ENCODE measurements around the gene GOLGA5.

The GOLGA5 gene

GRCh38 chr14:92850492-92850891, 56.4 kb downstream of the GOLGA5 start:
- TF ChIP-seq GATA2 (IDR thresholded peaks at IDR 0.05; ENCODE audit: low read depth, low read length), result no peak
- no peak for TF ChIP-seq GATA3 (IDR thresholded peaks at IDR 0.05; ENCODE audit: low read depth, low read length)

- TF ChIP-seq GATA2 (IDR thresholded peaks at IDR 0.05; ENCODE audit: low read depth, low read length) (no peak), GATA3 (IDR thresholded peaks at IDR 0.05; ENCODE audit: low read depth, low read length) (no peak)
These were observed 66.1 kb downstream of the GOLGA5 start for GRCh38 chr14:92860049-92860840.

- TF ChIP-seq GATA2 (IDR thresholded peaks at IDR 0.05; ENCODE audit: low read depth, low read length) (no peak), GATA3 (IDR thresholded peaks at IDR 0.05; ENCODE audit: low read depth, low read length) (no peak)
These were observed 68.0 kb downstream of the GOLGA5 start for GRCh38 chr14:92861856-92862745.

DNA sequence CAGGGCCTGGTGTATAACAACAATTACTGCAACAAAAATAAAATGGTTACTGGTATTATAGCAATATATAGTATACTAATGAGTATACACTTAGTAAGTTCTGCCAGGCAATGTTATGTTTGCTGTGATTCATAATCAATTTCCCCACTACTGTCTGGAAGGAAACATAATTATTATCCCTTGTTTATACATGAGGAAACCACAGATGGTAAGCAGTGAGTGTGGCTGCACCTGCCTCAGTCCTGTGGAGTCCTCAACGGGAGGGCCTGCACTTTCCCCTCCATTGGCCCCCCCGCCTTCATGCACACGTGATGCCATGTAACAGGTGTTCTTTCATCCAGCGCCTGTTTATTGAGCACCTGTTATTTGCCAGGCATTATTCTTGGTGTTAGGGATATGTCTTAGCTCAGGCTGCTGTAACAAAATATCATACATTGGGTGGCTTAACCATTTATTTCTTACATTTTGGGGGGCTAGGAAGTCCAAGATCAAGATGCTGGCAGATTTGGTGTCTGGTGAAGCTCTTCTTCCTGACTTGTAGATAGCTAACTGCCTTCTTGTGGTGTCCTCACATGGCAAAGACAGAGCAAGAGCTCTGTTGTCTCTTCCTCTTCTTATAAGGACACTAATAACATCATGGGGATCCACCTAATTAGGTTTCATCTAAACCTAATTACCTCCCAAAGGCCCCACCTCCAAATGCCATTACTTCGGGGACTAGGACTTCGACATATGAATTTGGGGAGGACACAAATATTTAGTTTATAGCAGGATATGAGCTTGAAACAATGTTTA, 69.4 kb downstream of the GOLGA5 start:
- no peak for TF ChIP-seq GATA2 (IDR thresholded peaks at IDR 0.05; ENCODE audit: low read depth, low read length)
- TF ChIP-seq GATA3 (IDR thresholded peaks at IDR 0.05; ENCODE audit: low read depth, low read length), result no peak

- TF ChIP-seq GATA3 (IDR thresholded peaks at IDR 0.05; ENCODE audit: low read depth, low read length), result no peak
- no peak for TF ChIP-seq GATA2 (IDR thresholded peaks at IDR 0.05; ENCODE audit: low read depth, low read length)
These were observed 71.6 kb downstream of the GOLGA5 start for GRCh38 chr14:92865674-92866073.

- TF ChIP-seq GATA3 (IDR thresholded peaks at IDR 0.05; ENCODE audit: low read depth, low read length) (no peak), GATA2 (IDR thresholded peaks at IDR 0.05; ENCODE audit: low read depth, low read length) (no peak)
These were observed 72.2 kb downstream of the GOLGA5 start for GRCh38 chr14:92866181-92866752.

DNA sequence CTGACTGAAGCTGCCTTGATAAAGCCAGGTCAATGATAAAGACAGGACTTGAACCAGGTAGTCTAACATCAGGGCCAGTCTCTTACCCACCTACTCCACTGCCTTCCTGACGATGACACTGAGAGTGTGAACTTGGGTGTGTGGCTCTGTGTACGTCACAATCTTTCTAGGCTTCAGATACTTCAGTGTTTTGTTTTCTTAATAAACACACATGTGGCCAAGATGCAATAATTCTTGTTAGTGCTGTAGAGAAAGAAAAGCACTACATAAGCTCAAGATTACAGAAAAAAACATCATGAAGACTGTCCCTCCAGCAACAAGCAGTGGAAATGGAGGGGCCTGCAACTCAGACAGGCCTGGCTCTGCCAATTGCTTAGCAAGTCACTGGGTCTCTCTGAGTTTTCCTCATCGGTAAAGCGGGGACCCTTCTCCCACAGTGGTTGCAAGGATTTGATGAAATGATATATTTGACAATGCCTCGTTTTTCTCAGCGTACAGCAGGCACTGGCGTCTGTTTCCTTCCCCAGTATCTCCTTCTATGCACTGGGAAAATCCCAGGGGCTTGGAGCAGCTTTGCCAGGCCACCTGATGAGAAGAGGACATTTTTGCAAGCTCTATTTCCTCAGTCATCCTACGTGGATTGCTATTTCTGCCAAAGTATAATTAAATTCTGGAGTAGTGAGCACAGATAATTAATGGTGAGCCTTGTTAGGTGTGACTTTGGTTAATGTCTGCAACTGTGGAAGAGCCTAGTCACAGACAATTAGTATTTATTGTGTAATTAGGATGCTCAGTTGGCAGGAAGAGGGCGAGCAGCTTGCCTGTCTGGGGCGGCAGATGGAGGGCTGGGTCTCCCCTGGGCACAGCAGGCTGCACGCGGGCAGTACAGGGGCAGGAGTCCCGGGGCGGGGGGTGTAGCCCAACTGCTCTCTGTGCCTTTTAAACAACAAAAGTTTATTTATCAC, 73.1 kb downstream of the GOLGA5 start:
- TF ChIP-seq GATA2 (IDR thresholded peaks at IDR 0.05; ENCODE audit: low read depth, low read length) (no peak), GATA3 (IDR thresholded peaks at IDR 0.05; ENCODE audit: low read depth, low read length) (no peak)

- TF ChIP-seq GATA3 (IDR thresholded peaks at IDR 0.05; ENCODE audit: low read depth, low read length) (no peak), GATA2 (IDR thresholded peaks at IDR 0.05; ENCODE audit: low read depth, low read length) (no peak)
These were observed 81.0 kb downstream of the GOLGA5 start for GRCh38 chr14:92874962-92875661.

- no peak for TF ChIP-seq GATA2 (IDR thresholded peaks at IDR 0.05; ENCODE audit: low read depth, low read length)
These were observed 83.8 kb downstream of the GOLGA5 start for GRCh38 chr14:92877757-92878431.

DNA sequence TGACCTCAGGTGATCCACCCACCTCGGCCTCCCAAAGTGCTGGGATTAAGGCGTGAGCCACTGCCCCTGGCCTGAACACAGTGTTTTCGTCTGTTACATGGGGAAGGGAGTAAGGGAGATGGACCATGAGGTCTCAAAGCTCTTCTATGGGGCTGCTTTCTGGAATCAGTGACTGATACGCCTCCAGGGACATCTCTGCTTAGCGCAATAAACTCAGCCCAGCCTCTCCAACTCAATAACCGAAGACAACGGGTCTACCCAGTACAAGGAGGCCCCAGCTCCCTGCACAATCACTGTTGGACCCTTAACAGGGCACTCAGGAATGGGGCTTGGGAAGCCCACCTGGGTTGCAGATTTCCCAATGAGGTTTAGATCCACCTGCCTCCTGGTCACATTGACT, 86.2 kb downstream of the GOLGA5 start:
- no peak for TF ChIP-seq GATA3 (IDR thresholded peaks at IDR 0.05; ENCODE audit: low read depth, low read length)
- TF ChIP-seq GATA2 (IDR thresholded peaks at IDR 0.05; ENCODE audit: low read depth, low read length), result no peak

DNA sequence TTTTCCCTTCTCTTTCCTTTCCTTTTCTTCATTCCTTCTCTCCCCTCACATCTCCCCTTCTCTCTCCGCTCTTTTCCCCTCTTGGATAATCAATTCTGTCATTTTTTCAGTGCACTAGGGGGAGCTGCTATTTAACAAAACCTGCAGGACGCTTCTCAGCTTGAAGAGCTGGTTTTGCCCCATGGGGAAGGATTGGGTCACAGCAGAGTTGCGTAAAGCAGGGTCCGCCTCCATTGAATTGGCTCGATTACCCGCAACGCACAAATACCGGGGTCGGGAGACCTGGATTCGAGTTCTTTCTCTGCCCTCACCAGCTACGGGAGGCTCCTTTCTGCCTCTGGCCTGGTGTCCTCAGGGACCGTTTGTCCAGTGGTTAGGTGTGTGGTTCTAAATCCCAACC, 86.7 kb downstream of the GOLGA5 start:
- TF ChIP-seq GATA3 (IDR thresholded peaks at IDR 0.05; ENCODE audit: low read depth, low read length) (no peak), GATA2 (IDR thresholded peaks at IDR 0.05; ENCODE audit: low read depth, low read length) (no peak)

DNA sequence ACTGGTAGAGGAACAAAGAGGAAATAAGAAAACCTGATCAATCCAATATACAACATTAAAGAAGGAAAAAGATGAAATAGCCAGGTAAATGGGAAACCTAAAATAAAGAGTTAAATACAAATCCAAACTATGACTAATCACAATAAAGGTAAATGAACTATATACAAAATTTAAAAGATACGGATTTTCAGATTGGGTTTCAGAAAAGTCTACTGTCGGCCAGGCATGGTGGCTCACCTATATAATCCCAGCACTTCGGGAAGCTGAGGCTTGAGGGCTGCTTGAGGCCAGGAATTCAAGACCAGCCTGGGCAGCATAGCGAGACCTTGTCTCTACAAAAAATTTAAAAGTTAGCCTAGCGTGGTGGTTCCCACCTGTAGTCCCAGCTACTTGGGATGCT, 89.0 kb downstream of the GOLGA5 start:
- no peak for TF ChIP-seq GATA3 (IDR thresholded peaks at IDR 0.05; ENCODE audit: low read depth, low read length)
- no peak for TF ChIP-seq GATA2 (IDR thresholded peaks at IDR 0.05; ENCODE audit: low read depth, low read length)
